Kasumi-1 (cell line): Measurements from ENCODE around the gene HERC6.
"Not testable (repeated sequence)": the region's sequence is repeated elsewhere in the genome, so short reads cannot be mapped to it uniquely, and the experiment has no call there.

ENCODE experiments used
- DNase-seq, 2 experiments: peaks; one replicate each; lab custom pipeline; 2025; lab: John Stamatoyannopoulos, UW

HERC6 gene

DNA sequence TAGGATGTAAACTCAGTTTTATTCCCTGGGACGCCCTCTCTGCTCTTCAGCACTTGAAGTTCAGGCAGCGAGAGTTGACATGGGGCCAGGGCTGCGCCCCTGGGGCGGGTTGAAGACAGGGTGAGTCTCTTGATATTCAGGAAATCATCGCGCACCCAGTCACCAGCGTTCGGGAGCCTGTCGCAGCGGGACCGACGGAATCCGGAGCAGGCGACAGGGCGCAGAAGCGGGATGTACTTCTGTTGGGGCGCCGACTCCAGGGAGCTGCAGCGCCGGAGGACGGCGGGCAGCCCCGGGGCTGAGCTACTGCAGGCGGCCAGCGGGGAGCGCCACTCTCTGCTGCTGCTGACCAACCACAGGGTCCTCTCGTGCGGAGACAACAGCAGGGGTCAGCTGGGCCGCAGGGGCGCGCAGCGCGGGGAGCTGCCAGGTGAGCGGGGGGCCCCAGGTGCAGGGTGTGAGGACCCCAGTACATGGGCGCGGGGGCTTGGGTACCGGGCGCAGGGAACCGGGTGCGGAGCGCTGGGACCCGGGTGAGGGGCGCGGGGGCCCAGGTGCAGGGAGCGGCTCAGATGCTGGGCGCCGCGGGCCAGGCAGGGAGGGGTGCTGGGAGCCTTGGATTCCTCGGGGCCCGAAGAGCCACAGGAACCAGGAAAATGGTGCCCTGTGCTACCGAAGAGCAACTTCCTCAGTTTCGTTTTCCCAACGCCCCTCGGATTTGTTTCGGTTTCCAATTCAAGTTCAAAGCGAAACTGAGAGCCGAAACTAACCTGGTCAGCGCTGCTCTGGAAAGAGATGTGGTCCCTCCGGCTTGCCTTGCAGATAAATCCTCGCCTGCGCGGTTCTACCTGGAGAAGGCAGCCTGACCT lies at the start of gene HERC6:
TSS of gene HERC6 (plus strand) at position 162 of the 869 bp plus-strand sequence. CDS start at position 232, 70 bp downstream.
- peak; percentile 89 to 94 for DNase-seq

- DNase-seq = no peak
Observed at GRCh38 chr4:88333741-88334405, 44.8 kb upstream of the HERC6 start.

DNA sequence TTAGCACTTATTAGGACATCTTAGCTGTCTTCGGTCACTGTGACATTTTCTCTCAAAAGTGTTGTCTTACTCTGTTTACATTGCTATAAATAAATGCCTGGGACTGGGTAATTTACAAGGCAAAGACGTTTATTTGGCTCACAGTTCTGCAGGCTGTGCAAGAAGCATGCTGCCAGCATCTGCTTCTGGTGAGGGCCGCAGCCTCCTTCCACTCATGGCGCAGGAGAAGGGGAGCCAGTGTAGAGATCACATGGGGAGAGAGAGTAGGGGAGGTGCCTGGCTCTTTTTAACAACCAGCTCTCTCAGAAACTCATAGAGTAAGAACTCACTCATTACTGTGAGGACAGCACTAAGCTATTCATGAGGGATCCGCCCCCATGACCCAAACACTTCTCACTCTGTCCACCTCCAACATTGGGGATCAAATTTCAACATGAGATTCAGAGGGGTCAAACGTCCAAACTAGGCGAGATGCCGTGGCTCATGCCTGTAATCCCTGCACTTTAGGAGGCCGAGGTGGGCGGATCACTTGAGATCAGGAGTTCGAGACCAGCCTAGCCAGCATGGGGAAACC lies 43.5 kb upstream of the HERC6 start:
- DNase-seq = no peak

DNA sequence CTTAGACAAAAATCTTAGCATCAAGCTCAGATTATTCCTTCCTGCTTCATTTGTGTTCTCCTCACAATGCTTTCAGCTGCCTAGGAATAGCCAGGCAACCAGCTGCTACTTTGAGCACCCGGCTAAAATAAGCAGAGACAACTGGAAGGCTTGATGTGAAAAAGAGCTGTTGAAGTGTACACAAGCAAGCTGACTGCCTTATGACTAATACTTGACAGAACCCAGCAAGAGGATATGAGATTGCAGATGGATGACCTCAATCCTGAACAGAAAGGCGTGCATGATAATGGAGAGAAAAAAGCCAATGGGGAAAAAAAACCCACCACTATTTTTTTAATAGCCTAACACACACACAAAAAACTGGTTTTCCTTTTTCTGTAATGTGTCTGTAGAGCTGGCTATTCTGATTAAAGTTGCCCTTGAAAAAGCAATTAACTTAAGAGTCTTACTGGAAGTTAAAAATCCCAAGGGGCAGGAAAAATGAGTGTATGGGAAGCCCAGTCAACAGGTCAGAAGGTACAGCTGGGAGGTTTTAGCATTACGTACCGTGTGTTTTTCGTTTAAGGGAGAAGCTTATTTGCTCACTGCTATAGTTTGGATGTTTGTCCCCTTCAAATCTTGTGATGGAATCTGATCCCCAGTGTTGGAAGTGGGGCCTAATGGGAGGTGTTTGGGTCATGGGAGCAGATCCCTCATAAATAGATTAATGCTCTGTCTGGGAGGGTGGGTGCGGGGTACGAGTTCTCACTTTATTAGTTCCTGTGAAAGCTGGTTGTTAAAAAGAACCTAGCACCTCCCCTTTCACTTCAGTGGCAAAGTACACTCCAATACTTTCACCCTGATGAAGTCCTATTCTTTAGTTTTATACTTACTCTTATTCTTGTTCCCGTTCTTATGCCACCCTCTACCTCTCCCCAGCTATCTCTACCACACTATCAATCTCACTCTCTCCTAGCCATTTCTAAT lies 37.1 kb upstream of the HERC6 start:
- no peak for DNase-seq

GRCh38 chr4:88346902-88347301 lies 31.8 kb upstream of the HERC6 start:
- not testable (repeated sequence) for DNase-seq

- not testable (repeated sequence) for DNase-seq
Observed at GRCh38 chr4:88348761-88349160, 29.9 kb upstream of the HERC6 start.

- DNase-seq = no peak
Observed at GRCh38 chr4:88350786-88351185, 27.9 kb upstream of the HERC6 start.

GRCh38 chr4:88352062-88352740 lies 26.5 kb upstream of the HERC6 start:
- no peak for DNase-seq

DNA sequence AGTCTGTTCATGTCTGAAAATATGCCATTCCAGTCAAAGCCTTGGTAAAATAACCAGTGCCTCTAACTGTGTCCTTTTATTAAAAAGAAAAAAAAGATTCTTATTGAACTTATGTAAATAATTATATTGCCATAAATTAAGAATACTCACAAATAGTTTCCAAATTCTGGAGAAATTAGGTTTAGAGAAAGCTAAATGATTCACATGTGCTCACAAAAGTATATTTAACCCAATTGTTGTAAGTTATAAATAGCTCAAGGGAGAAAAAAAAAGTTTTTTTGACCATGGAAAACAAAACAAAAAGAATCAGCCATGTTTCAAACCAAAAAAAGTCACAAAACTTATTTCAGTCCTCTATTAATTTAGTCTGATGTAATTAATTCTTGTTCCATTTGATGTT lies 25.3 kb upstream of the HERC6 start:
- no peak for DNase-seq

DNA sequence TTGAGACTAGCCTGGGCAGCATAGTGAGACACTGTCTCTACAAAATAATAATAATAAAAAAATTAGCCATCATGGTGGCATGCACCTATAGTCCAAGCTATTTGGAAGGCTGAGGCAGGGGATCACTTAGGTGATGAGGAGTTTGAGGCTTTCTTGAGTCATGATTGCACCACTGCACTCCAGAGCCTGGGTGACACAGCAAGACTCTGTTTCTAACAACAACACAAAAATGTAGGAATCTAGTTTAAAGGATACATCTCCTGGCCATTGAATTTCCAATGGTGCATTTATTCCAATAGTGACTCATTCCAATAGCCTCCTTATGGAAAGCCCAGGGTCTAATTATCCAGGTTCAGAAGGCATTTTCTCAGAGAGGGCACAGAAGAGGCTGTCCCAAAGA lies 21.9 kb upstream of the HERC6 start:
- no peak for DNase-seq

DNA sequence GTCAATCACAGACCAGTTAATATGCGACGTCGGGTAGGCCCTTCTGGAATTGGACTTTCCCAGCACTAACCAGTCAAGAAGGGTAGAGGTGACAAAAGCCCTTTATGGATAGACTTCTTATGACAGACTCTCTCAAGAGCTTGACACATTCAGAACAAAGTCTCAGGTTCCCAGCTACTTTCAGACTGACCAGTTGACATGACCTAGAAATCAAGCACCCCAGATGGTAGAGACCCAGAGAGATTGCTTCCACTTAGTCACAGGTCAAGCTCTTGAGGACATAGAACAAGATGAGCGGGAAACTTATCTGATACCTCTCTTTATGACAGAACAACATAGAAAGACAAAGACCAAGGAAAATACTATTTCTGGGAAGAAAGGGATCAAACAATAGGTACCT lies 21.4 kb upstream of the HERC6 start:
- DNase-seq = no peak

DNA sequence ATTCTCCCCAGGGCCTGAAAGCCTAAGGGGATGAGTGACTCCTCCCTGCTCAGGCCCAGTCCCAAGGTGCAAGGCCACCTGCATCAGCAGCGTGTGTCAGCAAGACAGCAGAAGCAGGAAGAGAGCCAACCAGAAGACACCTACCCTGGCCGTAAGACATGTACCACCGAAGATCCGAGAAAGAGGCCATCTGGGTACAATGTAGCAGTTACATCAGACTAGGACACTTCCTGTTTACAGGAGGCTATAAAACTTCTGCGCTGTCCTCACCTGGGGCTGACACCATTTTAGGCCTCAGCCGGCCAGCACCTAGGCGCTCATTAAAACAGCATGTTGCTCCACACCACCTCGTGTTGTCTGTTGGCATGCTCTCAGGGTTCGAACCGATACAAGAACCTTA lies 19.1 kb upstream of the HERC6 start:
- no peak for DNase-seq

DNA sequence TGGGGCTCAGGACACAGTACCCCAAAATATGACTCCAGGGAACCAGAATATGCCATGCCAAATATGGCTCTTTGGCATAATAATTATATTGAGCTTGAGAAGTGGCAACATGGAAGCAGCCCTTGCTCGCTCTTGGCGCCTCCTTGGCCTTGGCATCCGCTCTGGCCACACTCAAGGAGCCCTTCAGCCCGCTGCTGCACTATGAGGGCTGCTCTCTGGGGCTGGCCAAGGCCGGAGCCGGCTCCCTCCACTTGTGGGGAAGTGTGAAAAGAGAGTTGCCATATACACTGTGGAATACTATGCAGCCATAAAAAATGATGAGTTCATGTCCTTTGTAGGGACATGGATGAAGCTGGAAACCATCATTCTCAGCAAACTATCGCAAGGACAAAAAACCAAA lies 18.4 kb upstream of the HERC6 start:
- DNase-seq = no peak

- no peak for DNase-seq
Observed at GRCh38 chr4:88360791-88361190, 17.9 kb upstream of the HERC6 start.

- not testable (repeated sequence) for DNase-seq
Observed at GRCh38 chr4:88361217-88361773, 17.4 kb upstream of the HERC6 start.

DNA sequence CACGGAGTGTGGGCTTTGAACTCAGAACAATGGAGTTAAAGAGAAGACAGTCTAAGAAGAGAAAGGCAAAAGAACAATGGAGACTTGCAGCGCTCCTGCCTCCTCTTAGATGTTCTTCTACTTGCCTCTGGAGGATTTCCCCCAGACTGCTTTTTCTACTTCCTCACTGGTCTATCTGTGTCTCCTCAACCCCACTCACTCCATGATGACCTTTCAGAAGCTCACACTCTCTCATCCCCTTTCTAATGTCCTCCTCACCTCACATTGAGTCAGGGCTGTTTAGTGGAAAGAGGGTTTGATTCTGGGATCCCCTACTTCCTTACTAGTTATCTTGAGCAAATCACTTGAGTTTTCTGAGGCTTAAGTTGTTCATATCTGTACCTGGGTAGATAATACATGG lies 12.2 kb upstream of the HERC6 start:
- no peak for DNase-seq

GRCh38 chr4:88367826-88368225 lies 10.8 kb upstream of the HERC6 start:
- no peak for DNase-seq

- DNase-seq = peak; percentile 58 to 66
Observed at GRCh38 chr4:88369180-88369812, 9.4 kb upstream of the HERC6 start.

GRCh38 chr4:88381123-88381522 lies 2.5 kb downstream of the HERC6 start:
- DNase-seq = no peak

GRCh38 chr4:88382621-88383020 lies 4.0 kb downstream of the HERC6 start:
- no peak for DNase-seq
